Stimulated activated naive CD4-positive, alpha-beta T cell treated with Interleukin-2 at 50 U/mL for 16 hours (primary cell): ENCODE measurements around the gene ATP2B3.
A peak's percentile ranks its signal among the peaks of the same experiment; 100 is the strongest.

ENCODE experiments used
- DNase-seq: peaks from one replicate; lab custom pipeline; 2025; lab: John Stamatoyannopoulos, UW

The ATP2B3 gene

DNA sequence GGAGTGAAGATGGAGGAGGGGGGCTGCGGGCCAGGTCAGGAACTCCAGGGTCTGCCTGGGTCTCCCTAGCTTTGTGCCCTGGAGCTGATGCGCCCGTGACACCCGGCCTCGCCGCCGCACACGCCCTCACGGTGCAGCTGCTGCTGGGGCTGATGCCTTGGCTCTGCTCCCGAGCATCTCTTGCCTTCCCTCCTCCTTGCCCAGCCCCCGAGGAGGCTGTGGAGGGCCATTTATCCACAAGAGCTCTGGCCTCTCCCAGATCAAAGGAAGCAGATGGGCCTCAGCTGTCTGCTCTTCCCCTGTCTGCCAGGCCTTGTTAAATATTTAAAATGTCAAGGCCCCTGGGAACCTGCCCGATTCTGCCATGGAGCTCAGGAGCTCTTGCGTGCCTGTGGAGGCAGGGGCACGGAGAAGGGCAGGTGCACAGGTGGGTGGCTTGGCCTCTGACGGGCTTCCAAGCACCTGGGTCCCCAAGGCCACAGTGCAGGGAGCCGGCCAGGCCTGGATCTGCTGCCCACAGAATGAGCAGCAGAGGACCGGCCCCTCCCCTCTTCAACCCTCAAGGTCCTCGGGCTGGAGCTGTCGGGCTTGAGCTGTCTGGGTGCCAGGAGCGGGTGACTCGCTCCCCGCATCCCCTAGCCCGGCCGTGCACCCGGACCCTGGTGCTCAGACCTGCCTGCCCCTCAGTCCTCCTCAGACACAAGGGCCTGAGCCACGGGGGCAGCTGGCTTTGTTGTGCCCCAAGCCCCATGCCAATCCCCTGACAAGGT is 20.3 kb downstream of the ATP2B3 start:
- DNase-seq = no peak

DNA sequence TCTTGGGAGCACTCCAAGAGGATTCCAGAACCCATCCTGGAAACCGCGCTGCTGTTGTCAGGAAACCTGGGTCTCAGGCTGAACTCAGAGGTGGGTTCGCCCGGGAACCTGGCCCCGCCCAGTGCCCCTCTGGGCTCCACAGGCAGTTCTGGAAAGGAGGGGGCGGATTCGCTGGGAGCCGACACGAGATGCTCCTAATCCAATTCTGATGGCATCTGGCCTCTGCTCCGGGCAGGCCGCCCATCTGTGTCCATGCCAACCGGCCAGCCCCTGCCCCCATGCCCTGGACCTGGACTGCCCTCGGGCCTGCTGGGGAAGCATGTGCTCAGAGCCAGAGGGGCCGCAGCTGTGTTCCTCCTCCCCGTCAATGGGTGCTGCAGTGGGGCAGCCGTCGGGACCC is 21.0 kb downstream of the ATP2B3 start:
- DNase-seq = no peak

- DNase-seq = peak; percentile 5
Measured at GRCh38 chrX:153539171-153539978, 21.9 kb downstream of the ATP2B3 start.

DNA sequence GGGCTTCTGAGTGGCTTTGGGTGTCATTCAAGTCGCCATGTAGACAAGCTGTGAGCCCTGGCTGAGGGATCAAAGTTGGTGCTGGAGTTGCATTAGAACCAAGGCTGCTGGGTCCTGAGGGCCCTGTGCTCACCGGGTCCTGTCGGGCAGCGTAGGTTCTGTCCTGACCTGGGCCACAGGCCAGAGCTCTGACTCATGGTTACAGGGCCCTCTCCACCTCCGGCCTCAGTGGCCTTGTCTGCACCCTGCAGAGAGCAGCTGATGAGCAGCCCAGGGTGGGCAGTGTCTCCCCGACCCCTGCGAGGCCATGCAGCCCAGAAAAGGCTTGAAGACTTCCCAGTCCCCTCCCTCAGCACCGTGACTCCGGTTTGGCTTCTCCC is 22.5 kb downstream of the ATP2B3 start:
- DNase-seq = no peak

GRCh38 chrX:153544727-153545126 is 27.3 kb downstream of the ATP2B3 start:
- no peak for DNase-seq

- no peak for DNase-seq
Measured at GRCh38 chrX:153546386-153546785, 28.9 kb downstream of the ATP2B3 start.

- no peak for DNase-seq
Measured at GRCh38 chrX:153547195-153547594, 29.8 kb downstream of the ATP2B3 start.

GRCh38 chrX:153549231-153549630 is 31.8 kb downstream of the ATP2B3 start:
- DNase-seq = no peak

DNA sequence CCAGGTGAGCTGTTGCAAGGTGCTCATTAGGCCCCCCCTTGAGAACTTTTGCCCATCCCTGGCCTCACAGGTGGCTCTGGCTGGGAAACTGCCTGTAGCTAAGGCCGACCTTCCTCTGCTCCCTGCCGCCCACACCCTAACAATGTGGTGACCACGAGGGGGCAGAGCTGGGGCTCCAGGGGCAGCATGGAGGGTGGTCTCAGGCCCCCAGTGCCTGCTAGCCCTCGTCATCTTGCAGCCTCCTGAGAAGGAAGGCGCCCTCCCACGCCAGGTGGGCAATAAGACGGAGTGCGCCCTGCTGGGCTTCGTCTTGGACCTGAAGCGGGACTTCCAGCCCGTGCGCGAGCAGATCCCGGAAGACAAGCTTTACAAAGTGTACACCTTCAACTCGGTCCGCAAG is 32.4 kb downstream of the ATP2B3 start:
- DNase-seq = no peak

DNA sequence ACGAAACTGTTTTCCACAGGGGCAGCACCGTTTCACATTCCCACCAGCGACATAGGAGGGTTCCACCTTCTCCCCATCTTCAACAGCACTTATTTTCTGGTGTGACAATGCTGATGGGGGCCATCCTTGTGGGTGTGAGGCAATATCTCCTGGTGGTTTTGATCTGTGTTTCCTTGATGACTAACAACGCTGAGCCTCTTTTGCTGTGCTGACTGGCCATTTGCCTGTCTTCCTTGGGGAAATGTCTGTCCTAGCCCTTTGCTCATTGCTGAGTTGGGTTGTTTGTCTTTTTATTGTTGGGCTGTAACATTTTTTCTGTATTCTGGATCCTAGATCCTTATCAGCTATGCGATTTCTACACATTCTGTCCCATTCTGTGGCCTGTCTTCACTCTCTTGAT is 33.7 kb downstream of the ATP2B3 start:
- no peak for DNase-seq

DNA sequence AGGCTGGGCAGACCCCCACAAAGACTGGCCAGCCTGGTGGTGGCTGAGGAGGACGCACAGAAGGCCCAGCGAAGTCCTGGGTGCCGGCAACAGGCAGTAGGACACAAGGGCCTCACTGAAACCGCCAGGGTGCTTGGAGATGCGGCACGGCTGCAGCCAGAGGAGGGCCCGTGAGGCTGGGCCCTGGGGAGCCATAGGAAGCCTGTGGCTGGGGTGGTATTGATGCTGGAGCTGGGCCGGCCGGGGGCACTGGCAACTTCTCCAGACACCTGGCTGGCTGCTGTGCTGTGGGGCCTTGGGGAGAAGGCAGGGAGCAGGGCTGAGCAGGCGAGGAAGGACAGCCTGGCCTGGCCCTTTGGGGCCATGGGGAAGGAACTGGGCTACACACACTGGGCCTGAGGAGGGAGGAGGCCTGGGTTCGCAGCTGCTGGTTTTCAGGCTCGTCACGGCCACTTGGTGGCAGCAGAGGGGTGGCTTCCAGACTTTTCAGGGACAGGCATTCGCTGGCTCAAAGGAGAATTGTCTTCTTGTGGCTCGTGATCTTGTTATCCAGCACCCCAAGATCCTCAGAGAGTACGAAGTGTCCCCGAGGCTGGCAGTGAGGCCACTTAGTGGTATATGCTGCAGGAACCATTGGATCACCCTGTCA is 37.2 kb downstream of the ATP2B3 start:
- DNase-seq = peak; percentile 32

DNA sequence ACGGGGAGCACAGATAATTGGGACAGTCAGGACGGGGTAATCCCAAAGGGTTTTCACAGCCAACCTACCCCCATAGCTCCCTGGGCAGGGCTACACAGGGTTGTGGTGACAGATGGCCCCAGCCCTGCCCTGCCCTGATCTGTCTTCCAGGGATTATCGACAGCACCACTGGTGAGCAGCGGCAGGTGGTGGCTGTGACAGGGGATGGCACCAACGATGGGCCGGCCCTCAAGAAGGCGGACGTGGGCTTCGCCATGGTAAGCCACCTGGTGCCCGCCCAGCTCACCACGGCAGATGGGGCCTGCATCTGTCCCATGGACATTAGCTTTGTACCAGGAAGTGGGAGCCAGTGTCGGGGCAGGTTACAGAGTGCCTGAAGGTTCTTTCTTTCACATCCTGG is 39.3 kb downstream of the ATP2B3 start:
- no peak for DNase-seq

DNA sequence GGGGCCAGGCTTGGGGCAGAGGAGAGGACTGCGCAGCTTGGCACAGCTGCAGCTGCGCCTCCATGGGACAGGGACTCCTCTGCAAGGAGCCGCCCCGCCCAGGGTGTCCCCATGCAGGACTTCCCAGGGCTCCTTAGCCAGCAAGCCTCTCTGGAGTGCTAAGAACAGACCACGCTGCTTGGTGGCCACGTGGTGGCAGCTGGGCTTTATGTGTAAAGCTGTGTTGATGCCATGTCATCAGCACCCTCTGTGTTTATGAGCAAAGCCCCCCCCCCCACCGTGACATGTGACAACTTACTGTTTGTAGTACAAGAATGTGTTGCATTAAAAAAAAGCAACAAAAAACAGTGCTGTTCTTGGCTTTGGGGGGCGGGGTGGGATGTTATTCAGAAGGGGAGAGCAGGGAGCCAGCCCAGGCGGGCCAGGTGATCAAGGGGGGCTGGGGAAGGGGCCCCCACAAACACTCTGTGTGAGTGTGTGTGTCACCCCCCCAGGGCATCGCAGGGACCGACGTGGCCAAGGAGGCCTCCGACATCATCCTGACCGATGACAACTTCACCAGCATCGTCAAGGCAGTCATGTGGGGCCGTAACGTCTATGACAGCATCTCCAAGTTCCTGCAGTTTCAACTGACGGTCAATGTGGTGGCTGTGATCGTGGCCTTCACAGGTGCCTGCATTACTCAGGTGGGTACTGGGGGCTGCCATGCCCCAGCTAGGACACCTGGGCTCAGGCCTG is 40.3 kb downstream of the ATP2B3 start:
- DNase-seq = no peak

DNA sequence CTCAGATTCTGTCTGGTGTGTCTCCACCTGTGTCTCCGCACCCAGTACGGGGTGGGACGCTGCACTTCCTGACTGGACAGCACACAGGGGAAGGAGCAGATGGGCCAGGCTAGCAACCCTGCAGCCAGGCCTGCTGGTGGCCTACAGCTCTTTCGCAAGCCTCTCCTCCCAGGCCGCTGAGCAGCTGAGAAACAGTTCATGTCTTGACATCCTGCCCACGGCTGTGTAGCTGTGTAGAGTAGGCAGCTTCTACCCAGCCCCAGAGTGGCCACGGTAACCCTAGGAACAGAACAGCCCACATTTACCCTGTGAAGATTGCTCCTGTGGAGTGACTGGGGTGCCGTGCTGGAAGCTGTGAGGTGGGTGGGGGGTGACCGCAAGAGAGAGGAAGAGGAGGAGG is 42.6 kb downstream of the ATP2B3 start:
- no peak for DNase-seq

GRCh38 chrX:153560466-153560865 is 43.0 kb downstream of the ATP2B3 start:
- no peak for DNase-seq

DNA sequence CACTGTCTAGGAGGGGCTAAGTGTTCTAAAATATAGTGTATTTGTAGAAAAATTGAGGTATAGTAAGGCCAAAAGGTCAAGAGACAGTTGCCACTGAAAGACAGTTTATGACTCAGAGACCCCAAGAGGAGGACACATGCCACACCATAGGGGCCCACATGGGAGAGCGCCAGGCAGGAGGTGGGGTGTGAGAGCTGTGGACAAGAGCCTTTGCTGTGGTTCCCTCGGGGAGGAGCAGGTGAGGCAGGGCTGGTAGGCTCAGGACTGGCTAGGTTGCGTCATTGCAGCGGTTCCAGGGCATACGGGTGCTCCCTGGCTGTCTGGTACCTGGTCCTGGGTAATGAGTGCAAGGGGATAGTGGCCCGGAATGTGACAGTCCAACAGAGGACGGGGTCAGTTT is 43.9 kb downstream of the ATP2B3 start:
- no peak for DNase-seq

GRCh38 chrX:153562546-153562945 is 45.1 kb downstream of the ATP2B3 start:
- DNase-seq = no peak

DNA sequence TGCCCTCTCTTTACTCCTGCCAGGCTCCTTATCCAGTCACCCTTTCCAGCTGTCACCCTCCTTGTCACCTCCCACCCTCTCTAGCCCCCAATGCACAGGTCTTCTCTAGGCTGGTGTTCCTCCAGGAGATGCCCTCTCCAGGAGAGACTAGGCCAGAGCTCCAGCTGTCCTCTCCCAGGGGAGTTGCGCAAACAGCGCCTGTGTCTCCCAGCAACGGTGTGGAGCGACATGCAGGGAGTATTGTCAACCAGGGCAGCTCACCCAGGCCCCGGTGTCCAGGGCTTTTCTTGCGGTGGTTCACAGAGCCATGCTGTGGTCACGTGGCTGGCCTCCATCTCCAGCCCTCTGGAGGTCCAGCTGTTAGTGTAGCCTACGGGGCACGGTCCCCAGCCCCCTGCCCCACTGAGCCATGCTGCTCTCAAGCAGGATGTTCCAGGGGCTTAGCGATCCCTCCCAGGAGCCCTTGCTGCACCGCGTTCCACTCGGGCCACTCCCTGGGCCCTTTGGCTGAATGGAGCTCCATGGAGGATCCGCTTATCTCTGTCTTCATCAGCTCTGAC is 46.7 kb downstream of the ATP2B3 start:
- DNase-seq = no peak

- DNase-seq = no peak
Measured at GRCh38 chrX:153565996-153566580, 48.6 kb downstream of the ATP2B3 start.

GRCh38 chrX:153568451-153569011 is 51.1 kb downstream of the ATP2B3 start:
- DNase-seq = no peak

- DNase-seq = no peak
Measured at GRCh38 chrX:153569475-153569874, 52.0 kb downstream of the ATP2B3 start.
